Stomach (tissue), 9 donors: ENCODE data around the gene FXYD7. TPM values are rescaled to one million over a fixed set of nuclear protein-coding genes. Genes with fewer than 3 reads are reported as not detected.

Experiments used
- DNase-seq, 2 donors: peaks; one replicate each; pipeline versions ENCODE4 v3.0.0 to v3.0.0-alpha.2; 2013 to 2019
- H3K27ac ChIP-seq, 5 donors: fragments of 200-600 bp in 4 of 5; sonication (generic) in 4 of 5; one replicate each; pipeline ENCODE4 v1.5.1; 2013 to 2019; ENCODE audit warnings: mild to moderate bottlenecking in 1 of 5, moderate library complexity in 1 of 5
- H3K27me3 ChIP-seq, 3 donors: fragments of 200-600 bp; sonication (generic); one replicate each; pipeline ENCODE4 v1.5.1; 2017 to 2019; ENCODE audit warnings: mixed run types in 1 of 3
- H3K36me3 ChIP-seq, 4 donors: fragments of 200-600 bp; sonication (generic); 1 replicate in 3 of 4; 2 replicates in 1 of 4; pipeline ENCODE4 v1.5.1; 2016 to 2019
- H3K4me1 ChIP-seq, 4 donors: fragments of 200-600 bp; sonication (generic); one replicate each; pipeline ENCODE4 v1.5.1; 2016 to 2019
- H3K4me3 ChIP-seq, 4 donors: fragments of 200-600 bp; sonication (generic) in 3 of 4; one replicate each; pipeline ENCODE4 v1.5.1; 2016 to 2019; ENCODE audit warnings: mild to moderate bottlenecking in 1 of 4
- H3K9me3 ChIP-seq, 4 donors: fragments of 200-600 bp; sonication (generic); one replicate each; pipeline ENCODE4 v1.5.1; 2016 to 2019
- CTCF ChIP-seq, 7 experiments: fragments of 450-650 bp in 4 of 7; fragments of 200-600 bp in 3 of 7; sonication (generic) in 3 of 7; IDR thresholded peaks; one replicate each; pipeline ENCODE4 v1.5.1; 2016 to 2019; ENCODE audit warnings: antibody characterized with exemption in 7 of 7, control low read depth in 2 of 7, mild to moderate bottlenecking in 1 of 7
- EP300 ChIP-seq: sonication (generic); formaldehyde crosslinking; IDR thresholded peaks from one replicate; pipeline ENCODE4 v1.6.1; 2017; ENCODE audit warnings: antibody characterized with exemption
- POLR2A ChIP-seq, 4 donors: fragments of 450-650 bp; IDR thresholded peaks; one replicate each; pipeline ENCODE4 v1.6.1; 2016; ENCODE audit warnings: antibody characterized with exemption in 4 of 4, control low read depth in 2 of 4, mild to moderate bottlenecking in 1 of 4, moderate library complexity in 1 of 4
- POLR2AphosphoS5 ChIP-seq, 3 donors: sonication (generic); formaldehyde crosslinking; IDR thresholded peaks; one replicate each; pipeline ENCODE4 v1.6.1; 2016; ENCODE audit warnings: antibody characterized with exemption in 3 of 3
- WGBS, 5 donors: extraction: QIAGEN DNeasy Blood & Tissue Kit in 3 of 5; methylation state at CpG; one replicate each; pipeline versions ENCODE4 v1.1.5 to v1.1.7; 2013 to 2018; 5-methylcytosine and 5-hydroxymethylcytosine counted together
- intact Hi-C: fragments of 100-400 bp; cut with DNase I; formaldehyde crosslinking; loops from one replicate; pipeline ENCODE4 v1.15.1; 2023; ENCODE audit warnings: low total_unique reads
- polyA plus RNA-seq, 3 donors: library from polyadenylated mRNA; stranded (reverse); fragments of 200-250 nt; gene quantifications; one replicate each; pipeline ENCODE4 v1.2.3, GENCODE V29; 2013
- total RNA-seq, 5 donors: library from RNA; depleted of rRNA; stranded (reverse); fragments of >200 nt; gene quantifications; one replicate each; pipeline versions ENCODE4 v1.1.0 to v1.2.3, GENCODE V29; 2014 to 2016
- donor health status: healthy with polysubstance abuse.
- donor health status: Bipolar disorder and iron deficiency.
- donor health status: healthy.

The FXYD7 gene
- total and polyA plus RNA-seq, 8 donors, result 0.55 to 2.6 TPM; not detected in 6

DNA sequence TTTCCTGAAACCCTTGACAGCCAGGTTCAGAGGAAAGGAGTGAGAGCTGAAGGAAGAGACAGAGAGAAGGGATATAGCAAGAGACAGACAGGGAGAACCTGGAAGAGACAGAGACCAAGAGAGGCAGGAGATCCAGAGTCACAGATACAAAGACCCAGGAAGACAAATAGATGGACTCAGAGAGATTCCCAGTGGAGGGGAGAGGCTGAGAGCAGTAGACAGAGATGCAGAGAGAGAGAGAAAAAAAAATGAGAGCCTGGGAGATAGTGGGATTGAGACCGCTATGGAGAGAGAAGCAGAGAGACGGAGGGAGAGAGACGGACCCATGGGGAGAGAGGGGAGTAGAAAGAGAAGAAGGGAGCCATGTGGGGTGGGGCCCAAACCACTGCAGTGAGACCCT lies 763 bp downstream of the FXYD7 start:
- peaks cover 0 to 52% (median 16%) of the 10 kb centered on the region in 3 donors for H3K27me3 ChIP-seq
- 32 to 44% (median 37%) methylated on average over 3 of the region's 3 CpGs for WGBS, 5 donors
- intact Hi-C loops, result loop anchor here (10.0 kb wide), 1 partner anchor 121 kb away; the partner anchor contains the start of gene USF2
- TF ChIP-seq POLR2AphosphoS5 (IDR thresholded peaks at IDR 0.05) (no peak), EP300 (no peak), CTCF (IDR thresholded peaks at IDR 0.05) (no peak), POLR2A (IDR thresholded peaks at IDR 0.05) (no peak)
- DNase-seq, result no peak
- H3K36me3 ChIP-seq, result no peaks in the 10 kb centered on the region
- no peak overlapping the region for H3K4me3 ChIP-seq
- H3K9me3 ChIP-seq, result no peaks in the 10 kb centered on the region
- H3K27ac ChIP-seq, result peak overlapping the region in 1 of 5 donors; percentile 35
- peaks cover 24 to 53% (median 46%) of the 10 kb centered on the region in 4 donors for H3K4me1 ChIP-seq

DNA sequence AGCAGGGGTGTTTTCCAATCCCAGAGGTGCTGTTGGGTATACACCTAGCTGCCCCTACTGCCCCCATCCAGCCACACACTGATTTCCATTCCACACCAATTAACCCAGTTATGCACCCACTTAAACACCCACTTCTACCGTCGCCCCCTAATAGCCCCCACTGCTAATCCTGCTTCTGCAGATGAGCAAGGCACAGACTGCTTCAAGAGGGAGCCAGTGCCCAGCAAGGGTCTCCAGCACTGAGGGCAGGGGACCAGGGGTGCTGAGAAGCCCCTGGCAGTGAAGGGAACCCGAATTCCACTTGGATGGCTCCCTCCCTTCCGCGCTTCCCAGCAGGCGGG lies 1.2 kb downstream of the FXYD7 start:
- Histone ChIP-seq H3K4me3 (no peak overlapping the region), H3K27me3 (peaks cover 0 to 52% (median 16%) of the 10 kb centered on the region in 3 donors), H3K27ac (no peak overlapping the region), H3K36me3 (no peaks in the 10 kb centered on the region), H3K9me3 (no peaks in the 10 kb centered on the region), H3K4me1 (peaks cover 24 to 52% (median 44%) of the 10 kb centered on the region in 4 donors)
- TF ChIP-seq EP300, result no peak
- TF ChIP-seq CTCF (IDR thresholded peaks at IDR 0.05), result no peak
- no peak for TF ChIP-seq POLR2A (IDR thresholded peaks at IDR 0.05)
- no peak for TF ChIP-seq POLR2AphosphoS5 (IDR thresholded peaks at IDR 0.05)
- DNase-seq, result no peak
- 13 to 44% (median 26%) methylated on average over 2 to 6 of the region's 6 CpGs for WGBS, 5 donors
- intact Hi-C loops, result loop anchor here (10.0 kb wide), 1 partner anchor 121 kb away; the partner anchor contains the start of gene USF2

GRCh38 chr19:35144600-35145436 lies 1.8 kb downstream of the FXYD7 start:
- DNase-seq, result peak; percentile 76 to 92
- TF ChIP-seq CTCF (IDR thresholded peaks at IDR 0.05) (no peak), EP300 (no peak), POLR2A (IDR thresholded peaks at IDR 0.05) (no peak), POLR2AphosphoS5 (IDR thresholded peaks at IDR 0.05) (peak in 1 of 3 donors; percentile 39)
- Histone ChIP-seq H3K27me3 (peaks cover 0 to 52% (median 16%) of the 10 kb centered on the region in 3 donors), H3K27ac (no peak overlapping the region), H3K4me1 (peaks cover 24 to 49% (median 39%) of the 10 kb centered on the region in 4 donors), H3K36me3 (no peaks in the 10 kb centered on the region), H3K9me3 (no peaks in the 10 kb centered on the region), H3K4me3 (no peak overlapping the region)
- 10 to 32% (median 16%) methylated on average over 10 to 15 of the region's 15 CpGs for WGBS, 5 donors
- intact Hi-C loops, result loop anchor here (10.0 kb wide), 1 partner anchor 120 kb away; the partner anchor contains the start of gene USF2

- Histone ChIP-seq H3K27ac (no peak overlapping the region), H3K4me3 (no peak overlapping the region), H3K27me3 (peaks cover 0 to 48% (median 16%) of the 10 kb centered on the region in 3 donors), H3K36me3 (no peaks in the 10 kb centered on the region), H3K4me1 (peaks cover 14 to 29% (median 20%) of the 10 kb centered on the region in 4 donors), H3K9me3 (no peaks in the 10 kb centered on the region)
- WGBS, 5 donors, result 73 to 91% (median 83%) methylated on average over 6 to 7 of the region's 7 CpGs
- TF ChIP-seq CTCF (IDR thresholded peaks at IDR 0.05), result no peak
- TF ChIP-seq POLR2AphosphoS5 (IDR thresholded peaks at IDR 0.05), result no peak
- TF ChIP-seq EP300, result no peak
- no peak for TF ChIP-seq POLR2A (IDR thresholded peaks at IDR 0.05)
- intact Hi-C loops, result loop anchor here (10.0 kb wide), 1 partner anchor 118 kb away; the partner anchor contains the start of gene USF2
- no peak for DNase-seq
These were observed 3.8 kb downstream of the FXYD7 start for GRCh38 chr19:35146746-35147459.
